ENCODE measurements around the gene KLHL15. TPM values are rescaled to one million over a fixed set of nuclear protein-coding genes. Genes with fewer than 3 reads are reported as not detected.

Gene KLHL15
- total RNA-seq, 2 donors from 2014 or later: 17.9 to 19.9 TPM

GRCh38 chrX:24025741-24026403 lies 1.1 kb downstream of the KLHL15 start:
- H3K9me3 Mint-ChIP-seq: no peaks in the 10 kb centered on the region
- peaks cover 7 to 22% of the 10 kb centered on the region in 2 donors for H3K36me3 Mint-ChIP-seq (ENCODE audit: insufficient read depth in 2 of 2)
- peaks cover 18% of the 10 kb centered on the region for H3K4me1 Mint-ChIP-seq (ENCODE audit: low read depth)
- no peak for DNase-seq
- peaks cover 22% of the 10 kb centered on the region for H3K27me3 Mint-ChIP-seq (ENCODE audit: low read depth)
- peak overlapping the region; percentile 84 to 95 for H3K4me3 Mint-ChIP-seq
- peak; percentile 36 to 42 for ATAC-seq (replicated peaks in 1 of 2)
- H3K27ac Mint-ChIP-seq: peak overlapping the region; percentile 94

GRCh38 chrX:24024819-24025740 lies 1.9 kb downstream of the KLHL15 start:
- Mint-ChIP-seq H3K27me3 (ENCODE audit: low read depth) (peaks cover 21% of the 10 kb centered on the region), H3K36me3 (ENCODE audit: insufficient read depth in 2 of 2) (peaks cover 7 to 22% of the 10 kb centered on the region in 2 donors), H3K27ac (no peak overlapping the region), H3K4me1 (ENCODE audit: low read depth) (peaks cover 26% of the 10 kb centered on the region), H3K9me3 (no peaks in the 10 kb centered on the region), H3K4me3 (peak overlapping the region; percentile 79 to 98)
- ATAC-seq (replicated peaks in 1 of 2) (peak; percentile 93 to 95), DNase-seq (peak; percentile 88 to 89)

- ATAC-seq (replicated peaks in 1 of 2): no peak
- Mint-ChIP-seq H3K27me3 (ENCODE audit: low read depth) (peaks cover 17% of the 10 kb centered on the region), H3K9me3 (no peaks in the 10 kb centered on the region), H3K4me1 (ENCODE audit: low read depth) (peaks cover 26% of the 10 kb centered on the region), H3K36me3 (ENCODE audit: insufficient read depth in 2 of 2) (peaks cover 7 to 22% of the 10 kb centered on the region in 2 donors), H3K4me3 (peak overlapping the region; percentile 79 to 98), H3K27ac (peak overlapping the region; percentile 93)
- DNase-seq: no peak
Measured at GRCh38 chrX:24023972-24024669, 2.9 kb downstream of the KLHL15 start.

GRCh38 chrX:24023544-24023943 lies 3.4 kb downstream of the KLHL15 start:
- peaks cover 13% of the 10 kb centered on the region for H3K27me3 Mint-ChIP-seq (ENCODE audit: low read depth)
- DNase-seq: no peak
- H3K4me1 Mint-ChIP-seq (ENCODE audit: low read depth): peaks cover 26% of the 10 kb centered on the region
- ATAC-seq (replicated peaks in 1 of 2): no peak
- H3K27ac Mint-ChIP-seq: peak overlapping the region; percentile 91
- peaks cover 7 to 22% of the 10 kb centered on the region in 2 donors for H3K36me3 Mint-ChIP-seq (ENCODE audit: insufficient read depth in 2 of 2)
- H3K9me3 Mint-ChIP-seq: no peaks in the 10 kb centered on the region
- H3K4me3 Mint-ChIP-seq: peak overlapping the region; percentile 79 to 98

GRCh38 chrX:24020306-24020876 lies 6.6 kb downstream of the KLHL15 start:
- DNase-seq (no peak), ATAC-seq (replicated peaks in 1 of 2) (no peak)
- H3K9me3 Mint-ChIP-seq: no peaks in the 10 kb centered on the region
- H3K4me1 Mint-ChIP-seq (ENCODE audit: low read depth): peaks cover 35% of the 10 kb centered on the region
- H3K27ac Mint-ChIP-seq: peak overlapping the region; percentile 85
- peak overlapping the region; percentile 77 to 85 for H3K4me3 Mint-ChIP-seq
- peaks cover 5 to 18% of the 10 kb centered on the region in 2 donors for H3K36me3 Mint-ChIP-seq (ENCODE audit: insufficient read depth in 2 of 2)
- H3K27me3 Mint-ChIP-seq (ENCODE audit: low read depth): peaks cover 13% of the 10 kb centered on the region

GRCh38 chrX:24019448-24019847 lies 7.5 kb downstream of the KLHL15 start:
- ATAC-seq (replicated peaks in 1 of 2): no peak
- Mint-ChIP-seq H3K27ac (no peak overlapping the region), H3K36me3 (ENCODE audit: insufficient read depth in 2 of 2) (peaks cover 5 to 17% of the 10 kb centered on the region in 2 donors)

GRCh38 chrX:24018809-24019208 lies 8.2 kb downstream of the KLHL15 start:
- Mint-ChIP-seq H3K27me3 (ENCODE audit: low read depth) (peaks cover 13% of the 10 kb centered on the region), H3K9me3 (no peaks in the 10 kb centered on the region), H3K4me3 (no peak overlapping the region), H3K27ac (no peak overlapping the region), H3K36me3 (ENCODE audit: insufficient read depth in 2 of 2) (peaks cover 5 to 14% of the 10 kb centered on the region in 2 donors), H3K4me1 (ENCODE audit: low read depth) (peaks cover 49% of the 10 kb centered on the region)
- DNase-seq (no peak), ATAC-seq (replicated peaks in 1 of 2) (no peak)

More at GRCh38 chrX:24019448-24019847, 7.5 kb downstream of the KLHL15 start:
- Mint-ChIP-seq H3K27me3 (ENCODE audit: low read depth) (peaks cover 13% of the 10 kb centered on the region), H3K9me3 (no peaks in the 10 kb centered on the region), H3K4me1 (ENCODE audit: low read depth) (peaks cover 44% of the 10 kb centered on the region), H3K4me3 (peak overlapping the region; percentile 32 to 85)
- no peak for DNase-seq

- Mint-ChIP-seq H3K27me3 (ENCODE audit: low read depth) (peaks cover 14% of the 10 kb centered on the region), H3K4me1 (ENCODE audit: low read depth) (peaks cover 51% of the 10 kb centered on the region), H3K9me3 (no peaks in the 10 kb centered on the region), H3K4me3 (no peak overlapping the region), H3K27ac (no peak overlapping the region), H3K36me3 (ENCODE audit: insufficient read depth in 2 of 2) (peaks cover 1 to 7% of the 10 kb centered on the region in 2 donors)
- DNase-seq: no peak
- ATAC-seq (replicated peaks in 1 of 2): no peak
Measured at GRCh38 chrX:24017674-24018073, 9.3 kb downstream of the KLHL15 start.

- peak; percentile 47 to 65 for DNase-seq
- Mint-ChIP-seq H3K9me3 (no peaks in the 10 kb centered on the region), H3K27ac (peak overlapping the region; percentile 81), H3K4me3 (peak overlapping the region; percentile 71 to 75), H3K36me3 (ENCODE audit: insufficient read depth in 2 of 2) (peaks cover 9 to 13% of the 10 kb centered on the region in 2 donors), H3K4me1 (ENCODE audit: low read depth) (peaks cover 30% of the 10 kb centered on the region), H3K27me3 (ENCODE audit: low read depth) (peaks cover 22% of the 10 kb centered on the region)
- ATAC-seq (replicated peaks in 1 of 2): peak; percentile 92 to 95
Measured at GRCh38 chrX:24014388-24015018, 12.5 kb downstream of the KLHL15 start.

GRCh38 chrX:24012266-24012665 lies 14.7 kb downstream of the KLHL15 start:
- DNase-seq: no peak
- peaks cover 36% of the 10 kb centered on the region for H3K4me1 Mint-ChIP-seq (ENCODE audit: low read depth)
- peaks cover 12 to 15% of the 10 kb centered on the region in 2 donors for H3K36me3 Mint-ChIP-seq (ENCODE audit: insufficient read depth in 2 of 2)
- ATAC-seq (replicated peaks in 1 of 2): no peak
- H3K27ac Mint-ChIP-seq: peak overlapping the region; percentile 65
- peaks cover 21% of the 10 kb centered on the region for H3K27me3 Mint-ChIP-seq (ENCODE audit: low read depth)
- H3K9me3 Mint-ChIP-seq: no peaks in the 10 kb centered on the region
- H3K4me3 Mint-ChIP-seq: no peak overlapping the region

- peaks cover 7 to 12% of the 10 kb centered on the region in 2 donors for H3K36me3 Mint-ChIP-seq (ENCODE audit: insufficient read depth in 2 of 2)
- DNase-seq: no peak
- peaks cover 27% of the 10 kb centered on the region for H3K27me3 Mint-ChIP-seq (ENCODE audit: low read depth)
- H3K4me3 Mint-ChIP-seq: no peak overlapping the region
- ATAC-seq (replicated peaks in 1 of 2): no peak
- H3K27ac Mint-ChIP-seq: no peak overlapping the region
- H3K9me3 Mint-ChIP-seq: no peaks in the 10 kb centered on the region
- H3K4me1 Mint-ChIP-seq (ENCODE audit: low read depth): peaks cover 22% of the 10 kb centered on the region
Measured at GRCh38 chrX:24005867-24006266, 21.1 kb downstream of the KLHL15 start.

GRCh38 chrX:24005028-24005427 lies 22.0 kb downstream of the KLHL15 start:
- ATAC-seq (replicated peaks in 1 of 2) (no peak), DNase-seq (no peak)
- peaks cover 5 to 9% of the 10 kb centered on the region in 2 donors for H3K36me3 Mint-ChIP-seq (ENCODE audit: insufficient read depth in 2 of 2)
- peaks cover 18% of the 10 kb centered on the region for H3K27me3 Mint-ChIP-seq (ENCODE audit: low read depth)
- peak overlapping the region in 1 of 2 donors; percentile 76 for H3K4me3 Mint-ChIP-seq
- H3K27ac Mint-ChIP-seq: peak overlapping the region; percentile 82
- H3K9me3 Mint-ChIP-seq: no peaks in the 10 kb centered on the region
- H3K4me1 Mint-ChIP-seq (ENCODE audit: low read depth): peaks cover 22% of the 10 kb centered on the region
